NCI-H1048 (cell line): Measurements from ENCODE around the gene FFAR2.
A peak's percentile ranks its signal among the peaks of the same experiment; 100 is the strongest.

Experiments
- DNase-seq: peaks from one replicate; lab custom pipeline; 2025; lab: John Stamatoyannopoulos, UW

FFAR2 gene

GRCh38 chr19:35487656-35488182 lies 39.7 kb downstream of the FFAR2 start:
- no peak for DNase-seq

DNA sequence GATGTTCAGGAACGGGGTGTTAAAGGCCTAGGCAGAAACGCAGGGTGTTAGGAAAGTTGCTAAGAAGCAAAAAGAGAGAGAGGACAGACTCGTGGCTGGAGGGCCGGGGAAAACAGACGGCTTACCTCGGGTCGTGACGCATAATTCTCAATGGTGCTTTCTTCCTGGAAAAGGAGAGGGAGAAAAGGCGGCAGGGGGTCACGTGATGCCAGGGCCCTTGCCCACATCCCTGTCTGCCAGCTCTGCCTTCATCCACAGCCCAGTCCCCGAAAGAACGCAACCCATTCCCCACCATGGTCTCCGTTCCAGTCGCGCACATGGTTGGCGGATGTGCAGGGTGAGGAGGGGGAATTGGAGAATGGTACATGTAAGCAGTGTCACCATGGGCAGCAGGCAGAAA lies 40.6 kb downstream of the FFAR2 start:
- no peak for DNase-seq

DNA sequence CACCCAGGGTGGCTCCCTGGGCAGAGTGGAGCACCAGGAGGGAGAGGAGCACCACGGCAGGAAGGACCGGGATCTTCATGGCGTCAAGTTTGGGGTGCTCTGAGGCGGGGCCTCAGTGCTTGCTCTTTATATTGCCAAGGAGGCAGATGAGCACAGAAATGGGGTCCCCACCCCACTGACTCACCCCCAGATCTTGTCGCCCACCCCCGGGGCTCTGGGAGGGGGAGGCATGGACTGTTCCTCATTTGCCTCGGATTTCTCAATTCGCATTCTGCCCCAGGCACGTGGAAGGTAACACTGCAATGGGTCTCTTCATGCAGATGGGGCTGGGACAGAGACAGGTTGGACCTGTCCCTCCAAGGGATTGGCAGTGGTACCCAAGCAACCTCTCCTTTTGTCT lies 42.3 kb downstream of the FFAR2 start, which contains the start of gene KRTDAP:
Gene KRTDAP, minus strand, starts transcription at position 101 of the 400 bp plus-strand sequence. Its CDS starts 22 bp downstream, at position 79.
- no peak for DNase-seq

DNA sequence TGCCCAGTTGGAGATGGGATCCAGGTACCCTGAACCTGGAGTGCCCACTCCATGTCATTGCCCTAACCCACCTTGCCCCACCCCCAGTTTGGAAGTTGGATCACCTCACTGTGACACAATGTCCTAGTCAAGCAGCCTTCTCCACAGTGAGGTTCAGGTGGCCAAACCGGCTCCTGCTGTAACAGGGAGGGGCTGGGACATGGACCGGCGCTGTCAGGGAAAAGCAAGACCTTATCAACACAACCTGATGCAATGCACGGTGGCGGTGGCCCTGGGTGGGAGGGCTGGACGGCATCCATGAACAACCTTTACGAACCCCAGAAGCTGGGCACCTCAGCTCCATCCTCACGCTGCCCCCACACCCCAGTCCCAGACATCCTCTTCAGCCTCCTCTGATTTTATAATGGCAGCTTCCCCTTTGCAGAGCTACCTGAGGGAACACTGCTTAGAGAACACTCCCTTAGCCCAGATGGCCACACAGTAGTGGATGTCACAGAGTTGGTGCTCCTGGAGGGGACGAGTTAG lies 43.8 kb downstream of the FFAR2 start:
- no peak for DNase-seq

- DNase-seq: no peak
Measured at GRCh38 chr19:35493971-35494370, 45.9 kb downstream of the FFAR2 start.

DNA sequence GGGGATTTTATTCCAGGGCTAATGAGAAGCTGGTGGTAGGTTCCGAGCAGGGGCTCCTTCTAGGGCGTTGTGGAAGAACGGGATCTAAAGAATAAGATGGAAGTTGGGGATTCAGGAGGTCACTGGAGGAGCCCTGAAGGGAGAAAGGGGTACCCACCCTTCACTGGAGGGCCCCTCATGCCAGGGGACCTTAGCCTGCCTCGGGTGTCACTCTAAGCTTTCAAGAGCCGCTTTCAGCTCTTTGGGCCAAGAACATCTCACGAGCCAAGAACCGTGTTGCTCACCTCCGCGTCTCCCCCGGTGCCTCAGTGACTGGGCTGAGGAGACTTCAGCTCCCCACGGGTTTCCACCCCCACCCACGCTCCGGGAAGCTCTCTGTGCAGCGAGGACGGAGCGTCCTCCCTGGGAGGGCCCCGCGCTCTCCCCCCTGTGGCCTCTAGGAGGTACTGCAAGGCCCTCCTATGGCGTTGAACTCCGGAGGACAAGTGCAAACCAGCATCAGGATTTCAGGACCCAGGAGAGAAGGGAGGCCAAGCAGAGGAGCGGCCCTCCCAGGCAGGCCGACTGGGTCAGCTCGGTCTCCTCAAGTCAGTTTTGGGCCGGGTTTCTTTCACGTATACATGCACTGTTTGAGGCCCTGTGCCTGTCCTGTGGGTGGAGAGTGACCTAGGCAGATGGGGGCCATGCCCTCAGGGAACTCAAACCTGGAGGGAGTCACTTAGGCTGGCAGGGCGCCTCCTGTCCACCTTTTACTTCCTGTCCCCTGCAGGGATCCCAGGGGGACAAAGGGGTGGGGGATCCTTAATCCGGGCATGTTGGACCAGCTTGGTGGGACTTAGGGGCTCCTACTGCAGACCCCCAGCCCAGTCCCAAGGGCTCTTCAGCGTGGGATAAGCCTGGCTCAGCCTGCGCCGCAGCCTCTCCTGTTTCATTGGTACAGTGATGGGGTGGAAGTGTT lies 47.3 kb downstream of the FFAR2 start:
- DNase-seq: peak; percentile 9

DNA sequence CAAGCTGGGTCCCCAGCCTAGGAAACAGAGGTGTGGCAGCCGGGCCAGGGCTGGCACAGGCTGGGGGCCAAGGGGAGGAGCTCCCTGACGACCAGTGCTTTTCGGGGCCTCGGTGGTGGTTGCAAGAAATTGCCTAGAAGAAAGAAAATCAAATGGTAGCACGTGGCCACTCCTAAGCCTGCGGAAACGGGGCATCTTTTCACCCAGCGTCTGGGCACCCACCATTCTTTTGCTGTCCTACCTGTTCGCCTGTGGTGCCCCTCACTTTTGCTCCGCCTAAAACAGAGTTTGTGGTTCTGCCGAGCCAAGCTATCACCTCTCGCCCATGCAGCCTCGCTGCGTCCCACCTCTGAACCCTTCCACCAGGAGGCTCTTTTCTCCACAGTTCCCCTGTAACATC lies 49.3 kb downstream of the FFAR2 start:
- no peak for DNase-seq

GRCh38 chr19:35498220-35498619 lies 50.2 kb downstream of the FFAR2 start:
- DNase-seq: no peak

DNA sequence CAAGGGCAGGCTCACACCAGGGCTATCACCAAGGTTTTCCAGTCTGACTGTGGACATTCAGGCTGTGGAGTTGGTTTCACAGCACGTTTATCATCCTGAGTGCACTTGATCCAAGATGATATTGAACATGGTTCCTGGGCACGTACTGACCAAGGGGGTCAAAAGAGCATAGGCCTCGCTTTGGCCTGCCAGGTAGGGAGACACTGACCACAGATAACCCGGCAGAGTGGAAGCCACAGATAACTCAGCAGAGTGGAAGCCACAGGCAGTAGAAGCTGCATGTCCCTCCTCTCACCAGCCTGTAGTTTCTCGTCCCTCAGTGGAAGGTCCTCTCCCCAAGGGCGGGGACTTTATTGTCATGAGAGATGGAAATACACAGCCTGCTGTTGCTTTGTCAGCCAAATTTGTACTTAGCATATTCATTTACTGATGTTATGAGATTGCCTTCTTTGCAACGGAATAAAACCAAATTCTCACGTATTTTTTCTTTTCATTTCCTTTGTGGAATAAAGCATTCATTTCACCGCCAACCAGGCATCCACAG lies 51.0 kb downstream of the FFAR2 start:
- DNase-seq: no peak

- DNase-seq: no peak
Measured at GRCh38 chr19:35500611-35501010, 52.6 kb downstream of the FFAR2 start.
